GM12892 (cell line): ENCODE measurements around the gene ANXA4.

Experiments
- POLR2A ChIP-seq: IDR thresholded peaks from 2 replicates; pipeline ENCODE4 v1.6.1; 2011; ENCODE audit warnings: low read depth, low read length, control low read depth
- POLR2AphosphoS5 ChIP-seq: IDR thresholded peaks from 2 replicates; pipeline ENCODE4 v1.6.1; 2011; ENCODE audit warnings: low read depth, low read length, control low read depth
- TAF1 ChIP-seq: IDR thresholded peaks from 2 replicates; pipeline ENCODE4 v1.6.1; 2011; ENCODE audit warnings: low read depth, mild to moderate bottlenecking, control low read depth, low read length, borderline replicate concordance

- TF ChIP-seq POLR2AphosphoS5: no peak
- no peak for TF ChIP-seq TAF1
- no peak for TF ChIP-seq POLR2A
These were observed 89.5 kb downstream of the ANXA4 start for GRCh38 chr2:69831354-69831905.
